Esophagus squamous epithelium (tissue), 4 donors: ENCODE measurements around the gene MYOM3.

Experiments used
- CTCF ChIP-seq, 6 experiments: fragments of 450-650 bp in 4 of 6; fragments of 200-600 bp in 2 of 6; sonication (generic) in 2 of 6; IDR thresholded peaks; one replicate each; pipeline ENCODE4 v1.5.1; 2016 to 2019; ENCODE audit warnings: antibody characterized with exemption in 6 of 6, mild to moderate bottlenecking in 4 of 6, moderate library complexity in 4 of 6
- POLR2A ChIP-seq, 4 donors: fragments of 450-650 bp; IDR thresholded peaks; one replicate each; pipeline ENCODE4 v1.6.1; 2017; ENCODE audit warnings: antibody characterized with exemption in 4 of 4, mild to moderate bottlenecking in 4 of 4, moderate library complexity in 3 of 4

GRCh38 chr1:24007079-24007478 lies 104.9 kb downstream of the MYOM3 start:
- TF ChIP-seq CTCF (IDR thresholded peaks at IDR 0.05) = no peak
- TF ChIP-seq POLR2A (IDR thresholded peaks at IDR 0.05) = no peak
